HepG2 (cell line): ENCODE measurements around the gene PRR30. TPM values are rescaled to one million over a fixed set of nuclear protein-coding genes. Genes with fewer than 3 reads are reported as not detected.

ENCODE experiments used
- ARID5B ChIP-seq: IDR thresholded peaks from 2 replicates; pipeline ENCODE4 v1.4.0; 2020; ENCODE audit warnings: mild to moderate bottlenecking, missing genetic modification reagents
- ASH2L ChIP-seq: fragments of 300-600, 200-600 bp; sonication (generic); IDR thresholded peaks from 2 replicates; pipeline ENCODE4 v1.7.0; 2017; ENCODE audit warnings: low read depth, mild to moderate bottlenecking, moderate library complexity, mixed read lengths, low read length; ENCODE audit not compliant: insufficient read length
- CBX5 ChIP-seq: sonication (generic); formaldehyde crosslinking; IDR thresholded peaks from 2 replicates; pipeline ENCODE4 v1.4.0; 2020; ENCODE audit warnings: missing genetic modification reagents, borderline replicate concordance
- EP300 ChIP-seq, 3 experiments: sonication (generic) in 1 of 3; formaldehyde crosslinking in 1 of 3; IDR thresholded peaks; 2 replicates each; pipeline versions ENCODE4 v1.5.1 to v1.6.1; 2011 to 2020; ENCODE audit warnings: low read depth in 2 of 3, low read length in 2 of 3, borderline replicate concordance in 1 of 3, improper control_type of control experiment in 1 of 3, mild to moderate bottlenecking in 1 of 3, missing genetic modification reagents in 1 of 3, moderate library complexity in 1 of 3
- IKZF5 ChIP-seq: IDR thresholded peaks from 2 replicates; pipeline ENCODE4 v1.6.1; 2018; ENCODE audit warnings: missing genetic modification reagents, mild to moderate bottlenecking, missing compliant biosample characterization
- MED1 ChIP-seq: sonication (generic); formaldehyde crosslinking; IDR thresholded peaks from 2 replicates; pipeline ENCODE4 v1.4.0; 2020; ENCODE audit warnings: missing genetic modification reagents
- MEIS2 ChIP-seq: sonication (generic); formaldehyde crosslinking; IDR thresholded peaks from 2 replicates; pipeline ENCODE4 v1.9.0; 2021; ENCODE audit warnings: mild to moderate bottlenecking, missing genetic modification reagents
- NKX3-1 ChIP-seq: sonication (generic); formaldehyde crosslinking; IDR thresholded peaks from 2 replicates; pipeline ENCODE4 v1.5.0; 2020; ENCODE audit warnings: missing genetic modification reagents
- REL ChIP-seq: sonication (generic); formaldehyde crosslinking; conservative IDR thresholded peaks from 2 replicates; pipeline ENCODE4 v1.8.0; 2022; ENCODE audit warnings: mild to moderate bottlenecking, missing genetic modification reagents, moderate library complexity
- TEAD3 ChIP-seq: optimal IDR thresholded peaks from 2 replicates; pipeline ENCODE3; 2016; ENCODE audit warnings: borderline replicate concordance
- polyA plus RNA-seq, 8 experiments: library from polyadenylated mRNA; depleted of rRNA in 3 of 8; stranded (reverse) in 7 of 8; unstranded in 1 of 8; fragments of >200 nt; fragmentation: Illumina TruSeq in 4 of 8; extraction: Trizol in 4 of 8; gene quantifications; 2 replicates each; pipeline versions ENCODE4 v1.2.1 to v1.2.3, GENCODE V29; 2011 to 2016; ENCODE audit warnings: low read depth in 4 of 8, missing spikeins in 1 of 8, mixed read lengths in 1 of 8; ENCODE audit not compliant: insufficient read depth in 1 of 8
- total RNA-seq, 5 experiments: library from RNA; depleted of rRNA; stranded (reverse); fragments of >200 nt; fragmentation: Illumina TruSeq; extraction: Trizol; gene quantifications; 2 replicates each; pipeline ENCODE4 v1.2.3, GENCODE V29; 2016; ENCODE audit warnings: low read depth in 1 of 5
- TF ChIP-seq, protein P1 (sequence below): sonication (generic); formaldehyde crosslinking; conservative IDR thresholded peaks from 2 replicates; pipeline ENCODE4 v1.8.1; 2023; ENCODE audit warnings: missing genetic modification reagents
- TF ChIP-seq, protein P2 (sequence below): sonication (generic); formaldehyde crosslinking; IDR thresholded peaks from 2 replicates; pipeline ENCODE4 v1.8.0; 2022; ENCODE audit warnings: missing genetic modification reagents, mild to moderate bottlenecking, inconsistent platforms, borderline replicate concordance
- TF ChIP-seq, protein P3 (sequence below): IDR thresholded peaks from 2 replicates; pipeline ENCODE4 v1.6.1; 2012; ENCODE audit warnings: low read depth, low read length, improper control_type of control experiment
- TF ChIP-seq, protein P4 (sequence below): sonication (generic); formaldehyde crosslinking; IDR thresholded peaks from 2 replicates; pipeline ENCODE4 v1.4.0; 2020; ENCODE audit warnings: missing genetic modification reagents

Gene PRR30
- total and polyA plus RNA-seq, 2 of the 13 experiments (the other 11 are each of a cell fraction or from before 2014, with no cell fraction given) = not detected

DNA sequence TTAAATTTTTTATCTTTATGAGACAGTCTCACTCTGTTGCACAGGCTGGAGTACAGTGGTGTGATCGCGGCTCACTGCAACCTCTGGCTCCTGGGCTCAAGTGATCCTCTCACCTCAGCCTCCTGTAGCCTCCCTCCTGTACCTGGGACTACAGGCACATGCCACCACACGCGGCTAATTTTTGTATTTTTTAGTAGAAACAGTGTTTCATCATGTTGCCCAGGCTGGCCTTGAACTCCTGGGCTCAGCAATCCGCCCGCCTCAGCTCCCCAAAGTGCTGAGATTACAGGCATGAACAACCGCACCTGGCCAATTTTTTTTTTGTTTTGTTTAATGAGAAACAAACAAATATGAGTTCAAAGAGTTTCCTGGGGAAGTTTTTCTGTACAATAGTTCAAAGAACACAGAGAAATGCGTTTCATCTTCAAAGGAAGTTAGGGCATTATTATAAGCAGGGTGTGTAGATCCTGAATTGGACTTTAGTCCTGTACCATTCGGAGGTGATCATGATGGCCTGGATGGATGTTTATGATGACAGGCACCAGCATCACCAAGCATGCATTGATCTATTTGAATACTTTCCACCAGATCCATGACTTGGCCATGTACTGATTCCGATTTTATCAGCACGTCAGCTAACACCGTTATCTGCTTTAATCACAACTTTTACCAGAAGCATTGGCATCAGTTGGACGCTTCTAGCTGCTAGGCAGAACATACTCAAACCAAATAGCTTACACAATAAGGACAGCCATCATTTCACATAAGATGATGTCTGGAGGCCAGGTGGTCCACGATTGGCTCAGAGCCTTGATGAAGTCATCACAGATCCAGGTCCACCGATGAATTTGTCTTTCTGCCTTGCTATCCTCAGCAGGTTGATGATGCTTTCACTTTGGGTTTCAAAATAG, 38.5 kb upstream of the PRR30 start (continued):
- TF ChIP-seq, protein P1, sequence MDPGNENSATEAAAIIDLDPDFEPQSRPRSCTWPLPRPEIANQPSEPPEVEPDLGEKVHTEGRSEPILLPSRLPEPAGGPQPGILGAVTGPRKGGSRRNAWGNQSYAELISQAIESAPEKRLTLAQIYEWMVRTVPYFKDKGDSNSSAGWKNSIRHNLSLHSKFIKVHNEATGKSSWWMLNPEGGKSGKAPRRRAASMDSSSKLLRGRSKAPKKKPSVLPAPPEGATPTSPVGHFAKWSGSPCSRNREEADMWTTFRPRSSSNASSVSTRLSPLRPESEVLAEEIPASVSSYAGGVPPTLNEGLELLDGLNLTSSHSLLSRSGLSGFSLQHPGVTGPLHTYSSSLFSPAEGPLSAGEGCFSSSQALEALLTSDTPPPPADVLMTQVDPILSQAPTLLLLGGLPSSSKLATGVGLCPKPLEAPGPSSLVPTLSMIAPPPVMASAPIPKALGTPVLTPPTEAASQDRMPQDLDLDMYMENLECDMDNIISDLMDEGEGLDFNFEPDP (CRISPR knock-in tag) = peak; percentile 83; the same call in 1 of the 2 replicates
- TF ChIP-seq TEAD3 (CRISPR knock-in tag) = no peak
- peak; percentile 33; the same call in 1 of the 2 replicates for TF ChIP-seq CBX5 (CRISPR knock-in tag)
- TF ChIP-seq, protein P2, sequence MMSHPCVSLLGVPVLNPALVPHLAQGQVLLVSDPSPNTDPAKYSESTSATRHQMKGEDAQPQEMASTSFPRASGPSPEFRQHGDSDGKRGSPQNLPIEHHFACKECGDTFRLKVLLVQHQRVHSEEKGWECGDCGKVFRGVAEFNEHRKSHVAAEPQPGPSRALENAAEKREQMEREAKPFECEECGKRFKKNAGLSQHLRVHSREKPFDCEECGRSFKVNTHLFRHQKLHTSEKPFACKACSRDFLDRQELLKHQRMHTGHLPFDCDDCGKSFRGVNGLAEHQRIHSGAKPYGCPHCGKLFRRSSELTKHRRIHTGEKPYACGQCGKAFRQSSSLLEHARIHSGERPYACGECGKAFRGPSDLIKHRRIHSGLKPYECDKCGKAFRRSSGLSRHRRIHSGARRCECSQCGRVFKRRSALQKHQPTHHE = 0 out of 2 replicates have a peak, but pooled peaks have one; percentile 40
- peak; percentile 98; the same call in 1 of the 2 replicates for TF ChIP-seq IKZF5 (CRISPR knock-in tag)
- TF ChIP-seq, protein P3, sequence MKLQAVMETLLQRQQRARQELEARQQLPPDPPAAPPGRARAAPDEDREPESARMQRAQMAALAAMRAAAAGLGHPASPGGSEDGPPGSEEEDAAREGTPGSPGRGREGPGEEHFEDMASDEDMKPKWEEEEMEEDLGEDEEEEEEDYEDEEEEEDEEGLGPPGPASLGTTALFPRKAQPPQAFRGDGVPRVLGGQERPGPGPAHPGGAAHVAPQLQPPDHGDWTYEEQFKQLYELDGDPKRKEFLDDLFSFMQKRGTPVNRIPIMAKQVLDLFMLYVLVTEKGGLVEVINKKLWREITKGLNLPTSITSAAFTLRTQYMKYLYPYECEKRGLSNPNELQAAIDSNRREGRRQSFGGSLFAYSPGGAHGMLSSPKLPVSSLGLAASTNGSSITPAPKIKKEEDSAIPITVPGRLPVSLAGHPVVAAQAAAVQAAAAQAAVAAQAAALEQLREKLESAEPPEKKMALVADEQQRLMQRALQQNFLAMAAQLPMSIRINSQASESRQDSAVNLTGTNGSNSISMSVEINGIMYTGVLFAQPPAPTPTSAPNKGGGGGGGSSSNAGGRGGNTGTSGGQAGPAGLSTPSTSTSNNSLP = peak; percentile 99
- TF ChIP-seq MED1 = peak; percentile 100
- TF ChIP-seq, protein P4, sequence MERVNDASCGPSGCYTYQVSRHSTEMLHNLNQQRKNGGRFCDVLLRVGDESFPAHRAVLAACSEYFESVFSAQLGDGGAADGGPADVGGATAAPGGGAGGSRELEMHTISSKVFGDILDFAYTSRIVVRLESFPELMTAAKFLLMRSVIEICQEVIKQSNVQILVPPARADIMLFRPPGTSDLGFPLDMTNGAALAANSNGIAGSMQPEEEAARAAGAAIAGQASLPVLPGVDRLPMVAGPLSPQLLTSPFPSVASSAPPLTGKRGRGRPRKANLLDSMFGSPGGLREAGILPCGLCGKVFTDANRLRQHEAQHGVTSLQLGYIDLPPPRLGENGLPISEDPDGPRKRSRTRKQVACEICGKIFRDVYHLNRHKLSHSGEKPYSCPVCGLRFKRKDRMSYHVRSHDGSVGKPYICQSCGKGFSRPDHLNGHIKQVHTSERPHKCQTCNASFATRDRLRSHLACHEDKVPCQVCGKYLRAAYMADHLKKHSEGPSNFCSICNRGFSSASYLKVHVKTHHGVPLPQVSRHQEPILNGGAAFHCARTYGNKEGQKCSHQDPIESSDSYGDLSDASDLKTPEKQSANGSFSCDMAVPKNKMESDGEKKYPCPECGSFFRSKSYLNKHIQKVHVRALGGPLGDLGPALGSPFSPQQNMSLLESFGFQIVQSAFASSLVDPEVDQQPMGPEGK = peak; percentile 70
- peak; percentile 61; the same call in 1 of the 2 replicates for TF ChIP-seq REL (CRISPR knock-in tag)
- TF ChIP-seq MEIS2 (CRISPR knock-in tag) = peak; percentile 58; the same call in 1 of the 2 replicates
- peak; percentile 71 to 98 for TF ChIP-seq EP300 (IDR thresholded peaks at IDR 0.05; ENCODE audit: low read depth in 2 of 2, low read length in 2 of 2)
- peak; percentile 97 for TF ChIP-seq EP300 (CRISPR knock-in tag; IDR thresholded peaks at IDR 0.05; ENCODE audit: borderline replicate concordance)
- TF ChIP-seq ASH2L = peak; percentile 96
- TF ChIP-seq ARID5B = peak; percentile 97
- peak; percentile 89; the same call in 1 of the 2 replicates for TF ChIP-seq NKX3-1
